HG02678 (cell line): ENCODE measurements around the gene PKD1L1.
"Not testable (repeated sequence)": the region's sequence is repeated elsewhere in the genome, so short reads cannot be mapped to it uniquely, and the experiment has no call there.

Experiments used
- ATAC-seq: cut with Tn5 transposase; IDR thresholded peaks from one replicate; pipeline ENCODE4 v1.9.1; 2021; ENCODE audit warnings: mild to moderate bottlenecking, moderate library complexity; ENCODE audit not compliant: unreplicated experiment

PKD1L1 gene

GRCh38 chr7:47948141-47948790 lies at the start of gene PKD1L1:
PKD1L1 (minus strand) TSS chr7:47948466; CDS start chr7:47948440, 26 bp downstream.
- ATAC-seq: no peak

- ATAC-seq: no peak
Observed at GRCh38 chr7:47992446-47992845, 44.2 kb upstream of the PKD1L1 start.

- peak; percentile 99 for ATAC-seq
Observed at GRCh38 chr7:47991741-47992311, 43.6 kb upstream of the PKD1L1 start.

- no peak for ATAC-seq
Observed at GRCh38 chr7:47991270-47991669, 43.0 kb upstream of the PKD1L1 start.

GRCh38 chr7:47990592-47990991 lies 42.3 kb upstream of the PKD1L1 start:
- ATAC-seq: no peak

GRCh38 chr7:47989607-47990400 lies 41.5 kb upstream of the PKD1L1 start:
- ATAC-seq: not testable (repeated sequence)

- ATAC-seq: no peak
Observed at GRCh38 chr7:47988496-47989386, 40.5 kb upstream of the PKD1L1 start.

GRCh38 chr7:47982610-47983009 lies 34.3 kb upstream of the PKD1L1 start:
- ATAC-seq: no peak

GRCh38 chr7:47980648-47981047 lies 32.4 kb upstream of the PKD1L1 start:
- ATAC-seq: not testable (repeated sequence)

- no peak for ATAC-seq
Observed at GRCh38 chr7:47979832-47980181, 31.5 kb upstream of the PKD1L1 start.

GRCh38 chr7:47979145-47979831 lies 31.0 kb upstream of the PKD1L1 start, which contains the start of gene HUS1:
HUS1 (minus strand) TSS chr7:47979615; CDS start chr7:47979519, 96 bp downstream.
- peak; percentile 99 for ATAC-seq

GRCh38 chr7:47978790-47979144 lies 30.5 kb upstream of the PKD1L1 start:
- ATAC-seq: no peak

GRCh38 chr7:47973739-47974138 lies 25.5 kb upstream of the PKD1L1 start:
- no peak for ATAC-seq

GRCh38 chr7:47970761-47971160 lies 22.5 kb upstream of the PKD1L1 start:
- no peak for ATAC-seq

- ATAC-seq: peak; percentile 81
Observed at GRCh38 chr7:47968847-47969774, 20.8 kb upstream of the PKD1L1 start.

- no peak for ATAC-seq
Observed at GRCh38 chr7:47967708-47968107, 19.4 kb upstream of the PKD1L1 start.

GRCh38 chr7:47967123-47967522 lies 18.9 kb upstream of the PKD1L1 start:
- no peak for ATAC-seq

- ATAC-seq: no peak
Observed at GRCh38 chr7:47965456-47965855, 17.2 kb upstream of the PKD1L1 start.

GRCh38 chr7:47962262-47962661 lies 14.0 kb upstream of the PKD1L1 start:
- ATAC-seq: no peak
